HG03175 (cell line): ENCODE measurements around the gene COX19.
"Not testable (repeated sequence)": the region's sequence is repeated elsewhere in the genome, so short reads cannot be mapped to it uniquely, and the experiment has no call there.

ENCODE experiments used
- ATAC-seq: cut with Tn5 transposase; IDR thresholded peaks from one replicate; pipeline ENCODE4 v1.9.1; 2021; ENCODE audit warnings: mild to moderate bottlenecking, moderate library complexity; ENCODE audit not compliant: unreplicated experiment

COX19 gene

DNA sequence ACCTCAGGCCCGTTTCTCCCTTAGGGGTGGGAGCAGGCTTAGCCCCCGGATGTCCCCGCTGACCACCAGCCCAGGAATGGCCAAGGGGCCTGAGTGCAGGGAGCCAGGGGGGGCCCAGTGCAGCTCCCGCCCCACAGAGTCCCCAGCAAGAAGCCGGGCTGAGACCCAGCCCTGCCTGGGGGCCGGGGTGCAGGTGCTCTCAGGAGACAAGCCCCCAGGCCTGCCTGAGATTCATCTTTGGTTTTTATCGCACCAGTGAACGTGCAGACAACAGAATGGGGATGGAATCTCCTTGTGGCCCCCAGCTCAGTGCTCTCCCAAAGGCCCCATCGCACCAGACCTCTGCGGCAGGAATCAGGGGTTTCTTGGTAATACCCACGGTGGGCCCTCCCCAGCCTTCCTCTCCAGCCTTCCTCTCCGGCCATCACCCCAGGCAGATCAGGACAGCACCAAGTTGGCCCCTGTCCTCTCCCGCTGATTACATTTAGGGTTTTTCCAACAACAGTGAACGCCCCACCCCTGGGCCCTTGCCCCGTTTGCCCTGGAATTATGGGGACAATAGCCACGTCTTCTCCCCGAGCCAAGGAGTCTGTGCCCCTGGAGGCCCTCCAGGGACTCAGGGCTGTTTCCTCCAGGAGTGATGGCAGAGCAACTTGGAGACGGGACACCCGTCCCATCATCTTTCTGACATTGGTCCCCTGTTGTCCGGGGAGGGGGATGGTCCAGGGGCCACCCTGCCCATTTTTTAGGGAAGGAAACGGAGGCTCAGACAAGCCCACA is 43.3 kb downstream of the COX19 start:
- no peak for ATAC-seq

DNA sequence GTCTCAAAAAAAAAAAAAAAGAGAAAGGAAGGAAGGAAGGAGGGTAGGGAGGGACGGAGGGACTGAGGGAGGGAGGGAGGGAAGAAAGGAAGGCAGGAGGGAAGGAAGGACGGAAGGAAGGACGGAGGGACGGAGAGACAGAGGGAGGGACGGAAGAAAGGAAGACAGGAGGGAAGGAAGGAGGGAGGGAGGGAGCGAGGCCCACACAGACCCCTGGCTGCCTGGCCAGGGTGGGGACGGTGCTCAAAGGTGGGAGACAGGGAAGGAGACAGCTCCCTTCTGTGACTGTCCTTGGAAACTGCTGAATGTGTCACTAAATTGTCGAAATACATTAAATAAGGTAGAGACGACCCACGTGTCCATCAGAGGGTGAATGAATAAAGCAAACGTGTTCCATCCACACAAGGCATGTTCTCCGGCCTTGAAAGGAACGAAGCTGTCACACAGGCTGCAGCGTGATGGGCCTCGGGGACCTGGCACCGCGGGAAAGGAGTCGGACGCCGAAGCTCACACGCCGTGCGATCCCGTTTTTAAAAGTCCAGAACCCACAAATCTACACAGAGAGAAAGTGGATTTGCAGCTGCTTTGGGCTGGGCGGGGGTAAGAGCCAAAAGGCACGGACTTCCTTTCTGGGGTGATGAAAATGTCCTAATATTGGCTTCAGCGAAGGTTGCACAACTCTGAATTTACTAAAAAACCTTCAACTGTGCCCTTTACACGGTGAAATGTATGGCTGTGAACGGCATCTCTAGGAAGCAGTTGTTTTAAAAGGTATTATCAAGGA is 44.2 kb downstream of the COX19 start:
- no peak for ATAC-seq

DNA sequence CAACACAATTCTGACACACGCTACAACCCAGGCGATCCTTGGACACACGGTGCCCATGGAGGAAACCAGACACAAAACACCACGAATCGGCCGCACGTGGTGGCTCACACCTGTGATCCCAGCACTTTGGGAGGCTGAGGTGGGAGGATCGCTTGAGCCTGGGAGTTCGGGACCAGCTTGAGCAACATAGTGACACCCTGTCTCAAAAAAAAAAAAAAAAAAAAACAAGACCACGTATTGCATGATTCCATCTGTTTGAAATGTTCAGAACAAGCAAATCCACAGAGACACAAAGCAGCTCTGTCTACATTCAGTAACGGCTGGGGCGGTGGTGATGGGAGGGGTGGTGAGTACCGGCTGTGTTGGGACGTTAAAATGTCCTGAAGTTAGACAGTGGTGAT is 46.0 kb downstream of the COX19 start:
- ATAC-seq: no peak

DNA sequence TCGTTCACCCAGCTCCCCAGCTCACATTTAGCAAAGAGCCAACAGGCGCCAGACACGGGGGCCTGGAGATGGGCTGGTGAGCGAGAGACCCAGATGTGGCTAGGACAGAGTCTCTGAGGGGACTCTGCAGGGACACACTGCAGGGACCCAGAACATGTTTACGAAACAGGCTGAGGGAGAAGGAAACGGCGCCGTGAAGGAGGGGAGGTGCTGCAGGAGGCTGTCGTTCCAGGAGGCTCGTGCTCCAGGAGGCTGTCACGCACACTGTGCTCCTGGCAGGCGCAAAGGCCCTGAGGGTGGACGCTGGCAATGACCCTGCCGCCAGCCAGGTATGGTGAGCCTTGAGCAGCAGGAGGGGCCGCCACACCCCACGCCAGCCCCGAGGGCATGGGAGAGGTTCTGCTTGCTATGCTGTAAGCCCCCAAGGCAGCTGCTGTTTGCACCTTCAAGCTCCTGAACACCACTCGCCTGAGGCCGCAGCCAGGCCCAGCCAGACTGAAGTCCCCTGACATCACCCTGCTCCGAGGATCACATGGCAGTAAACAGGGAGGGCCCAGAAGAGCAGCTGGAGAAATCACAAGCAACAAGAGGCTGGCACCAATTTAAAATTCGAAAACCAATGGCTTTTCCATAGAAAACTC is 48.2 kb downstream of the COX19 start:
- no peak for ATAC-seq

DNA sequence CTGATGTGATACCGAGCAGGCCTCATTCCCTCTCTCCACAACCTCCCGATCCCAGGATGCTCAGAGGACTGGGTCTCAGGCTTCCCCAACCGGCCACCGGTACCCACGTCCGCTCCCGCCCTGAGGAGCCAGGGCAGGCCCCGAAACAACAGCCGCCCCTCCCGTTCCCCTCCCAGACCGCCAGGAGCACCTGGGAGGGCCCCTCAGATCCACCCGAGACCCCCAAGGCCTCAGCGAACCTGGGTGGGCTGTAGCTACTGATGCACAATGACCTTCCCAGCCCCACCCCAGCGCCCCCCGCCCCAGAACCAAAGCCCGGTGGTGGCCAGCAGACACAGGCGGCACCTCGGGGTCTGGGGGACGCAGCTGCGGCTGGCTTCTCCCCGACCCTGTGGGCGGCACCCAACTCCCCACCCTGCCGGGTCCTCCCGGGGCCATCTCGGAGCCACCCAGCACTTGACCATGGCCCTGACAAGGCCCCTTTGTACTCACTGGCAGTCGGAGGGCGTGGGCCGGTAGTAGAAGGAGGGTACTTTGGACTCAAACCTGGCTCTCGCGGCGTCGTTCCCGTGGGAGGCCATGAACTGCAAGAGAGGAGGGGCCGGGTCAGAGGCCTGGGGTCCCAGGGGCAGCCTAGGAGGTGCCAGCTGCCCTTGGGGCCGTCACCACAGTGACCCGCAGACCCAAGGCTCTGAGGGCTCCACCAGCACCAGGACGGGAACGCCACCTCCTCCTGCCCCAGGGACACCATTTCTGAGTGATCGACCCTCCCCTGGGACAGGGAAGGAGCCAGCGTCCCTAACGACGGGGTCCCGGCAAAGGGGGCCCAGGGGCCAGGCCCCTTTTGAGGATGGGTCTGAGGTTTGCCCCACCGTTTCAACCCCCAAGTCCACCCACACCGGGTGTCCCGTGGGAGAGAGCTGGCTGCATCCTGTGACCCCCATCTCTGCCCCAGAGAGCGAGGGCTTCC is 49.0 kb downstream of the COX19 start:
- no peak for ATAC-seq

DNA sequence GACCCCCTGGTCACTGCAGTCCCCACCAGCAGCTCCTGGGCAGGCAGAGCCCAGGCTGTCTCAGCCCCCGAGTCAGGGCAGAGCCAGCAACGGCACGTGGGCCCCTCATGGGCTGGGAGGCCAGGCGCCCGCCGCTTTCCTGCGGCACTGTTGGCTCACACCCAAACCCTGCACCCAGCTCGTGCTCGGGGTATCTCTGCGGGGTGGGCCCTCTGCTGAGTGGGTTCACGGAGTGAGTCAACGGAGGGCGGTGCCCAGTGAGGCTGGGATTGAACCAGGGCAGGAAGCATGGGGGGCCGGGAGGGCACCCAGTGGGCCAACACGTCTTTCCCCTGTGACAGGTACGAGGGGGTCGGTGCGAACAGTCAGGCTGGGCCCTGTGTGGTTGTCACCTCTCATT is 49.7 kb downstream of the COX19 start:
- no peak for ATAC-seq

DNA sequence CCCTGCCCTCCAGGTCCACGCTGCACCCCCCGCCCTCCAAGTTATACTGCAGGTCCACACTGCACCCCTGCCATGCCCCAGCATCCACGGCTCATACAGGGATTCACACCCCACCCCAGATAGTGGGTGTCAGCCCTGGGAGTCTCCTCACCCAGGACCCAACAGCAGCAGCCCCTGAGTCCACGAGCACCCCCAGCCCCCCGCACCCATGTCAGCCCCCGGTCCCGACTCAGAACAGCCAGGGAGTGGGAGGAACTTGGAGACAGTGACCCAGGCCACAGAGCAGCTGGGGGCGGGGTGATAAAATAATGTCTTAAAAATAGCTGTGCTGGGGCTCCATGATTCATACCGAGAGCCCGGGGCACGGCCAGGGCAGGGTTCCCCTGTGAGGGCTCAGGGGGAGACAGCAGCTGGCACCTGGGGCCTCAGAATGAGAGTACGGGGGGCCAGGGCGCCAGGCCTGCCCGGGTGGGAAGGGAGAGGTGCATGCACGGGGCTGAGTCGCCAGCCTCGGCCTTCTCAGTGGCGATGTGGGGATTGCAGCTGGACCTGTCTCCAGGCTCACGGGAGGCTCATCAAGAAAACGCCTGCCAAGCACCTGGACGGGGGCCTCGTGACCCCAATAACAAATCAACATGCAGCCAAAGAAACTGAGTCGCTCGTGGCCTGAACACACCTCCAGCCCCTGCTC is 50.7 kb downstream of the COX19 start:
- peak; percentile 39 for ATAC-seq

DNA sequence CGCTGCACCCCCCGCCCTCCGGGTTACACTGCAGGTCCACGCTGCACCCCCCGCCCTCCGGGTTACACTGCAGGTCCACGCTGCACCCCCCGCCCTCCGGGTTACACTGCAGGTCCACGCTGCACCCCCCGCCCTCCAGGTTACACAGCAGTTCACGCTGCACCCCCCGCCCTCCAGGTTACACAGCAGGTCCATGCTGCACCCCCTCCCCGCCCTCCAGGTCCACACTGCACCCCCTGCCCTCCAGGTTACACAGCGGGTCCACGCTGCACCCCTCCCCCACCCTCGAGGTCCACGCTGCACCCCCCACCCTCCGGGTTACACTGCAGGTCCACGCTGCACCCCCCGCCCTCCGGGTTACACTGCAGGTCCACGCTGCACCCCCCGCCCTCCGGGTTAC is 51.3 kb downstream of the COX19 start:
- not testable (repeated sequence) for ATAC-seq

DNA sequence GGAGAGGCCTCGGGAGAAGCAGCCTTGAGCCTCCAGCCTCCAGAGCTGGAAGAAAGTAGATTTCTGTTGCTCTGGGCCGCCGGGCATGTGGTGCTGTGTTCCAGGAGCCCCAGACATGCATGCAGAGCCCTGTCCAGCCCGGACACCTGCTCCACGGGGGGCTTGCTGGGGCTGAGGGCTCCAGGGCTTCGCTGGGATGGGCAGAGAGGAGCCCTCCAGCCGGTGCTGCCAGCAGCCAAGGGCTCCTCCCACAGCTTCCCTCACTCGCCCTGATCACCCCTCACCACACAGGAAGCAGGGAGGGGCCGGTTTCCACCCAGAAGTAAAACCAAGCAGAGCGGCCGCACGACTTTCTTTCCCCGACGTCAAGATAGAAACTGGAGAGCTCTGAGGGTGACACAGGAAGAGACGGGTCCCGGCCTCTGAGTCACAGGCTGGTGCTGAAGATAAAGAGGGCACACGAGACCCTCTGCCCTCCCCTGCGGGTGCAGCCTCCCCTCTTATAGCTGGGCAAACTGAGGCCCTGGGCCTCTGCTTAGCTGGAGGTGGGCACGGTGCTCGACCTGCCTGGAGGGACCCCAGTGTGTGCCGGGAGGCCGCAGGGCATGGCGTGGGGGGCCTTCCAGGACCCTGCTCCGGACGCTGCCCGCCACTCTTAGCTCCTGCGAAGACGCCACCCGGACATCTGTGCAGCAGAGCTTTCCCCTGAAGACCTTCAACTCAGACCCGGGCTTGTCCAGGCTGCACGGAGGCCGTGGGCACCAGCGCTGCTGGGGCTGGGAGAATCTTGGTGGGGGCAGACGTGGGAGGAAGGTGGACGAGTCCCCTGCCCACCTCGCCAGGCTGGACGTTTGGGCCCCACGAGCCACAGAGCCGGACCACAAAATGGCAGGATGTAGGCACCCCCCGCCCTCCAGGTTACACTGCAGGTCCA is 52.0 kb downstream of the COX19 start:
- ATAC-seq: peak; percentile 75

DNA sequence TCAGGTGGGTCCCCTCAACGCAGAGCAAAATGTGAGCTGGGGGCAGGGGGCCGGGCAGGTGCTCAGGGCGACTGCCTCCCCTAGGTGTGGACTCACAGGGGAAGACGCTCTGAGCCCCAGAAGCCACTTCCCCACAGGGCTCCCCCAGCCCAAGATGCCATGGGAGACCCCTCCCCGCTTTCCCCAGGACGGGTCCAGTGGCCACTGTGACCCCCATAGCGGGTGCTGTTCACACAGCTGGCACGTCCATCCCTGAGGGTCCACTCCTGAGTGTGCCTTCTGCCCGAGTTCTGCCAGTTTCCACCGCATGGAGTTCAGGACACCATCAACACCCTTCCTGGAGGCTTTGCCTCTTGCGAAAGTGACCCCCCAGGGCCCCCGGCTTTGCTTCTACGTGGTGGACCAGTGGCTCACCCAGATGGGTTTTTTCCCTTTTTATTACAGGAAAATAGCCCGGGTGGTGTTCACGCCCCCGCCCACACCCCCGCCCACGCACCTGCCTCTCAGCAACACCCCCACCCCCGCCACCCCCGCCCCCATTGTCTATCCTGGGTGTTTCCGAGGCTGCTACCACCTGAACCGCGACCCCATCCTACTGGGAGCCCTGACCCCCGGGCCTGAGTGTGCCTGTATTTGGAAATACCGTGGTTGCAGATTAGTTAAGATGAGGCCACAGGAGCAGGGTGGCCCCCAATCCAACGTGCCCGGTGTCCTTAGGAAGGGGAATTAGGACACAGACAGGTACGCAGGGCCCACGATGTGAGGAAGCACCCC is 52.8 kb downstream of the COX19 start:
- no peak for ATAC-seq

DNA sequence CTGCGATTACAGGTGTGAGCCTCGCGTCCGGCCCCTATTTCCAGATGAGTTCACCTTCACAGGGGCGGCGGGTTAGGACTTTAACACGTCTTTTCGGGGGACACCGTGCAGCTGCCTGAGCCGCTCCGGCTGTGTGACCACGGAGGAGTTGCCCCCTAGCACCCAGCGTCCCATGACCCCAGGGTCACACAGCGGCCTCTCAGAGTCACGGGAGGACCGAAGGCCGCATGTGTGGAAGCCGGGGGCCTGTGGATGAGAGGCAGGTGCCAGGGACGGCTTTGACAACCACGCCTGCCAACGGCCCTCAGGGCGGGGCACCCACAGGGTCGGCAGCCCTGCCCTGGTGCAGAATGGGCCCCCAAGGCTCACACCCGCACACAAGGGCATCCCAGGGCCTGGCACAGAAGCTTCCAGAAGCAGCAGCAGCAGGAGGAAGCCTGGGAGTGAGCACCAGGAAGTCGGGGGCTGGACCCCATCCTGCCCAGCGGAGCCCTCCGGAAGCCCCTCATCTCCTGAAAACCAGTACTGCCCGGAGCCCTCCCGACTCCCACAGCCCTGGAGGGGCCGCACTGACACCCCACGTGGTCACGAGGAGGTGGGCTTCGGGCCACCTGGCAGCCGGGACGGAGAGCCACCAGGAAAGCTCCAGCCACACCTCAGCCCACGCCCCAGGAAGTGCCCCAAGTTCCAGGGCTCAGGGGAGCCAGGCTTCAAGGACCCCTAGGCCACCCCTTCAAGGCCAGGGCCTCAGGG is 53.6 kb downstream of the COX19 start:
- no peak for ATAC-seq

DNA sequence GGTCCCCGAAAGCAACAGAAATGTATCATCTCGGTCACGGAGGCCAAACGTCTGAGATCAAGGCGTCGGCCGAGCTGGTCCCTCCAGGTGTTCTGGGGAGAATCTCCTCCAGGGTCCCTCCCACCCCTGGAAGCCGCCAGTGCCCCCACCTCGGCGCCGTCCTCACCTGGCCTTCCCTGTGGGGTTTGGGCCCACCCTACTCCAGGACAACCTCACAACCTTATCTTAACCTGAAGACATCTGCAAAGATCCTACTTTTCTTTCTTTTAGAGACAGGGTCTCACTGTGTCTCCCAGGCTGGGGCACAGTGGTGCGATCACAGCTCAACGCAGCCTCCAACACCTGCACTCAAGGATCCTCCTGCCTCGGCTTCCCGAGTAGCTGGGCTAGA is 54.3 kb downstream of the COX19 start:
- no peak for ATAC-seq

DNA sequence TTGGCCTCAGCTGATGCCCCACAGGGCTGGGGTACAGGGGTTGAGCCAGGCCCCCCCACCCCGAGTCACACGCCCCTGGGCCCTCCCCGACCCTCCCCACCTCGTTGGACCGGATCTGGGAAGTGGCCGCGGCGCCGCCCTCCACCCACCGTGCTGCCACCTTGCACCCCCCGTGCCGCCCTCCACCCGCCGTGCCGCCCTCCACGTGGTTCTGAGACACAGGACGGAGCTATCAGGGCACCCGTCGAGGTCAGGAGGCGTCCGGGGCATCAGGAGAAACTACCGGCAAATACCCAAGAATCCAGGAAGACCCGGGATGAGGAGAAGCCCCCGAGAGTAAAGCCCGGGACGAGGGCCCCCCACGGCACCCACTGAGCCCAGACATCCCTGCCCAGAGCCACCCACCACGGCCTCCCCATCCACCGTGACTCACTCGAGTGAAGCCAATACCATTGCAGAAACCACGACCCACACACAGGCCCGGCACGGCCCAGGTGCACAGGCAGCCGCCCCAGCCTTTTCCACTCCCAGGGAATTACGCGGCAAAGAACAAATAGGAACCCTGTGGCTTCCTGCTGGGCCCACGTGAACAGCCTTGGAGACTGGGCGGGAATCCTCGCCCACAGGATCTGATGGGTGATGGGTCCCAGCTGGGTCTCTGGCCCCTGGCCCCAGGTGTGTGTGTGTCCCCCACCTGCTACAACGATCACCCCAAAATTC is 54.8 kb downstream of the COX19 start:
- no peak for ATAC-seq

DNA sequence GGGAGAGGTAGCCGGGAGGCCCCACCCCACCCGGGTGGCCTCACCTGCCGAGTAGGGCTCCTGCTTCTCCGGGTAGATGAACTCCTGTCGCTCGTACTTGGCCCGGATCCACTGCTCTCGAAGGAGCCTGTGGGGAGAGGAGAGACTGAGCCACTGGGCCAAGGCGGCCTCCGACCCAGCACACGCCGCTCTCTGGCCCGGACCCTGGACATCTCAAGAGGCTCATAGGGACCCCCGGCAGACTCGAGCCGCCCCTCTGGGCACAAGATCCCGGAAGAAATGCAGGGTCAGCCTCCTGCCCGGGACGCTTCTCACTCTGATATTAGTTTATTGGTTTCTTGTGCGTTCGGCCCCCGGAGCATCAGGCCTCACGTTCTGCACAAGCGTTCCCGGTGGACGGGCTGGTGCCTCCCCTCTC is 55.4 kb downstream of the COX19 start:
- ATAC-seq: no peak

DNA sequence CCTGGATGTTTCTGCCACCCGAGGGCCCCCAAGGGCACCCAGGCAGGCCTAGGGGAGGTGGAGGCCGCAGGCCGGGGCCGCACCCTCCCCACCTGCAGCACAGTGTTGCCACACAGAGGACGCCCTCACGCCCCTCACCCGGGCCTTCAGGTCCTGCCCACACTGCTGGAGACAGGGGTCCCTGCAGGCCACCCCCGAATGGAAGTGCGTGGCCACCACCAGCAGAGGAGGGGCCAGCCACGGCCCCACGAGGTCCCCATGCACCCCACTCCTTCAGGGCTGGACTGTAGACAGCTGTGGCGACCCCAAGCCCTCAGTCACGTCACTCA is 56.3 kb downstream of the COX19 start:
- no peak for ATAC-seq

DNA sequence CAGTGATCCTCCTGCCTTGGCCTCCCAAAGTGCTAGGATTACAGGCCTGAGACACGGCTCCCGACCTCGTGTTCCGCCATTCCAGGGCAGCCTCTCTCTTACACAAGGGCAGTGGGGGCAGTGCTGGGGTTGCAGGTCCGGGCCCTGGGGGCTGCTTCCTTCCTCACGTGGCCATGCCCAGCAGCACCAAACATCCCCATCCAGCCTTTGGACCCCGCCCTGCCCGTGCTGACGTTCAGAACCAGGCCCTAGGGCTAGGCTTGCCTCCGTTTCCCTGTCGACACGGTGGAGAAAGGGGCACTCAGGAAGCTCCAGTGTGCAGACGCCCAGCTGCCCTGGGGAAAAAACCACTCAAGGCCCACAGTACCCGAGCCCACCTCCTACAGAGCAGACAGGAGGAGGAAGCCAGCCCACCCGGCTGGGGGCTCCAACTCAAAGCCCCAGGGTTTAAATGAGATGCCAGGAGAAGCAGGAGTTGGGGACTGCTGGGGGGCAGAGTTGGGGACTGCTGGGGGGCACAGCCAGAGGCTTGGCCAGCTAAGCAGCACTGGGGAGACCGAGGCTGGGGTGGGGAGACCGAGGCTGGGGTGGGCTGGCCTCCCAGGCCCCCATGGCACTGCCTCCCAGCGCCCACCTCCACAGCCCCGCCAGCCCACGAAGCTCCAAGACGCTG is 56.8 kb downstream of the COX19 start:
- ATAC-seq: no peak

DNA sequence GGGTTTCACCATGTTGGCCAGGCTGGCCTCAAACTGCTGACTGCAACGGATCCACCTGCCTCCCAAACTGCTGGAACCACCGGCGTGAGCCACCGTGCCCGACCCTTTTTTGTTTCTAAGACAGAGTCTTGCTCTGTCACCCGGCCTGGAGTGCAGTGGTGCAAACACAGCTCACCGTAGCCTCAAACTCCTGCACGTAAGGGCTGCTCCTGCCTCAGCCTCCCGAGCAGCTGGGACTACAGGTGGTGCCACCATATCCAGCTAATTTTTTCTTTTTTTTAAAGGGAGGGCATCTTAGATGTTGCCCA is 57.3 kb downstream of the COX19 start:
- no peak for ATAC-seq
